ENCODE results near the gene PTPRF.

- TF ChIP-seq GATA3 (IDR thresholded peaks at IDR 0.05; ENCODE audit: low read depth, low read length), result no peak
- TF ChIP-seq GATA2 (IDR thresholded peaks at IDR 0.05; ENCODE audit: low read depth, low read length), result no peak
Observed at GRCh38 chr1:43495204-43495603, 35.5 kb upstream of the PTPRF start.

Data from SH-SY5Y (cell line).